GM21360 (cell line): Measurements from ENCODE around the gene SOAT1.

Source experiments
- ATAC-seq: cut with Tn5 transposase; IDR thresholded peaks from one replicate; pipeline ENCODE4 v1.9.1; 2021; ENCODE audit warnings: mild to moderate bottlenecking, moderate library complexity; ENCODE audit not compliant: unreplicated experiment

The SOAT1 gene

GRCh38 chr1:179303200-179303785 lies 9.7 kb downstream of the SOAT1 start:
- no peak for ATAC-seq

- no peak for ATAC-seq
Measured at GRCh38 chr1:179305450-179305849, 11.9 kb downstream of the SOAT1 start.

GRCh38 chr1:179310291-179310690 lies 16.7 kb downstream of the SOAT1 start:
- no peak for ATAC-seq

GRCh38 chr1:179310721-179311120 lies 17.1 kb downstream of the SOAT1 start:
- no peak for ATAC-seq

GRCh38 chr1:179311149-179311700 lies 17.6 kb downstream of the SOAT1 start:
- no peak for ATAC-seq

- no peak for ATAC-seq
Measured at GRCh38 chr1:179313004-179313403, 19.4 kb downstream of the SOAT1 start.

GRCh38 chr1:179314928-179315327 lies 21.3 kb downstream of the SOAT1 start:
- ATAC-seq = no peak

- ATAC-seq = no peak
Measured at GRCh38 chr1:179318491-179318890, 24.9 kb downstream of the SOAT1 start.

- no peak for ATAC-seq
Measured at GRCh38 chr1:179321533-179322216, 28.1 kb downstream of the SOAT1 start.

- no peak for ATAC-seq
Measured at GRCh38 chr1:179322557-179322956, 29.0 kb downstream of the SOAT1 start.

- no peak for ATAC-seq
Measured at GRCh38 chr1:179323436-179323835, 29.8 kb downstream of the SOAT1 start.

GRCh38 chr1:179325836-179326235 lies 32.2 kb downstream of the SOAT1 start:
- no peak for ATAC-seq

- no peak for ATAC-seq
Measured at GRCh38 chr1:179326746-179327145, 33.1 kb downstream of the SOAT1 start.

- ATAC-seq = no peak
Measured at GRCh38 chr1:179327196-179327595, 33.6 kb downstream of the SOAT1 start.

GRCh38 chr1:179327679-179328078 lies 34.1 kb downstream of the SOAT1 start:
- no peak for ATAC-seq

GRCh38 chr1:179329862-179330261 lies 36.3 kb downstream of the SOAT1 start:
- ATAC-seq = no peak

- no peak for ATAC-seq
Measured at GRCh38 chr1:179334440-179334839, 40.8 kb downstream of the SOAT1 start.

GRCh38 chr1:179337288-179337687 lies 43.7 kb downstream of the SOAT1 start:
- ATAC-seq = no peak

GRCh38 chr1:179337942-179338560 lies 44.5 kb downstream of the SOAT1 start:
- ATAC-seq = no peak

GRCh38 chr1:179340918-179341317 lies 47.3 kb downstream of the SOAT1 start:
- no peak for ATAC-seq

GRCh38 chr1:179341943-179342547 lies 48.4 kb downstream of the SOAT1 start:
- no peak for ATAC-seq
